GM12892 (cell line): Measurements from ENCODE around the gene SORCS2.

Source experiments
- POLR2A ChIP-seq: IDR thresholded peaks from 2 replicates; pipeline ENCODE4 v1.6.1; 2011; ENCODE audit warnings: low read depth, low read length, control low read depth
- POLR2AphosphoS5 ChIP-seq: IDR thresholded peaks from 2 replicates; pipeline ENCODE4 v1.6.1; 2011; ENCODE audit warnings: low read depth, low read length, control low read depth

GRCh38 chr4:7451434-7451789 is 259.1 kb downstream of the SORCS2 start:
- no peak for TF ChIP-seq POLR2AphosphoS5
- no peak for TF ChIP-seq POLR2A
